COLO668 (cell line): ENCODE results near the gene ENDOV.

ENCODE experiments used
- DNase-seq: peaks from one replicate; lab custom pipeline; 2025; ENCODE audit not compliant: unreplicated experiment; lab: John Stamatoyannopoulos, UW

ENDOV gene

DNA sequence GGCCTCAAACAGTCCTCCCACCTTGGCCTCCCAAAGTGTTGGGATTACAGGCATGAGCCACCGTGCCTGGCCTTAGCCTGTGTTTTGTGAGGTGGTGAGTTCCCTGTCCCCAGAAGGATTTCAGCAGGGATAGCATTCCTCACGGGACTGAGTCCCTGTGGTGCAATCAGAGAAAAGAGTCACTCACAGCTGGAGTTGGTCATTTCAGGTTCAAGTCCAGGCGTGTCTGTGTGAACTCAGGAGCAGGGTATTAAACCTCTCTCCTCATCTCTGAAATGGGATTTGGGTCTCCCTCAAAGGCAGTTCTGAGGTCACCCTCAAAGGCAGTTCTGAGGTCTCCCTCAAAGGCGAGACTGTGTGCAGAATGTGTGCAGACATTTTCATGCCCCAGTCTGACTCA, 32.8 kb downstream of the ENDOV start:
- no peak for DNase-seq

DNA sequence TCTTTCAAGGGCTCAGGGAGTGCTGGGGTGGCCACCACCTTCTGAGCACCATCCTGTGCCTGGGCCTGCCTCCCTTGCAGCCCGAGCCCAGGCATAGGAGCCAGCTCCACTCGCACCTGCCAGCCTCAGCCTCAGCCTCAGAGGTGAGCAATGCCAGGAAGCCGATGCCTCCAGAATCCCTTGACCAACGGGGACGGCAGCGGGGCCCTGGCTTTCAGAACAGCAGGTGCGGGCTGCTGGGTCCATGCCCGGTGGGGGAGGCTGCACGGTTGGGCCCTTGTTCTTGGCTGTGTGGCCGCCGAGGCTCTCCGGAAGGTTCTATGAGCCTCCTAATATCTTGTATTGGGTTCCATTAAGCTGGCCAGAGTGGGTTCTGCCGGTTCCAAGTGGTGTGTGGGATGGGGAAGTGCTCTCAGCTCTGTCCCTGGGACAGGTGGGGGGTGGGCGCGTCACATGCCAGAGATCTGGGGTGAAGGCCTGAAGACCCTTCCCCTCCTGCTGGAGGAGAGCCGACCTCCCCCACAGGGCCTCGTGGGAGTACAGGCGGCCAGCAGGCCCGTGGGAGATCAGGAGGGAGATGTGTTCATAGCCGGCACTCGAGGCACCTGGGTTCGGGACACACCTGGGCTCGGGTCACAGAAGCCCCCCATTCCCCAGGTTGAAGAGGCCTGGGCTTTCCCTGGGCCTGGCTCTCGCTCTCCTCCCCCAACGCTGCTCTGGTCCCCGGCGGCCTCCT, 34.4 kb downstream of the ENDOV start:
- DNase-seq: peak; percentile 53

DNA sequence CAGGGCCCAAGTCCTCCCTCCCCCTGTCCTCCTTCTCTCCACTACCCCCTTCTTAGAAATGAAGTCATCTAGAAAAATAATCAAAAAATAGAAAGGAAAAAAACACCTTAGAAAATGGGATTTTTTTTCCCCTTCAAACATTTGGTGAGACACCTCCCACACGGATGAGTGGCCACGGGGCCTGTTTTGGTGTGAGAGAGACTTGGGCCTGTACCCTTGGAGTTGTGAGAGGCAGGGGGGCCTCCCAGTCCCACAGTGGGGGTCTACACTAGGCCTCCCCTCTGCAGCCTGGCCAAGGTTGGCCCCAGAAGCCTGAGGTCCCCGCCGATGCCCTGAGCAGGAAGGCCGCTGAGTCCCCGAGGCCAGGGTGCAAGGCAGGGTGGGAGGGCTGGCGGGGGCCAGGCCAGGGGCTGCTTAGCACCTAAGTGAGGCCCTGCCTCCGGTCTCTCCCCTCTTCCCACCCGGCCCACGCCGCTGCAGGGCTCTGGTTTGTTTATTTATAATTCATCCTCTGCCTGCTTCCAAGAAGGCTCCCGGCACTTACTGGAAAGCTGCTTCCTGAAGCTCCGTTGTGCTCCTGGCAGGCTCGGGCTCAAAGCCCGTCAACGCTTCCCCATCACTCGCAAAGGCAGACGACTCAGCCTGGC, 35.1 kb downstream of the ENDOV start:
- no peak for DNase-seq

DNA sequence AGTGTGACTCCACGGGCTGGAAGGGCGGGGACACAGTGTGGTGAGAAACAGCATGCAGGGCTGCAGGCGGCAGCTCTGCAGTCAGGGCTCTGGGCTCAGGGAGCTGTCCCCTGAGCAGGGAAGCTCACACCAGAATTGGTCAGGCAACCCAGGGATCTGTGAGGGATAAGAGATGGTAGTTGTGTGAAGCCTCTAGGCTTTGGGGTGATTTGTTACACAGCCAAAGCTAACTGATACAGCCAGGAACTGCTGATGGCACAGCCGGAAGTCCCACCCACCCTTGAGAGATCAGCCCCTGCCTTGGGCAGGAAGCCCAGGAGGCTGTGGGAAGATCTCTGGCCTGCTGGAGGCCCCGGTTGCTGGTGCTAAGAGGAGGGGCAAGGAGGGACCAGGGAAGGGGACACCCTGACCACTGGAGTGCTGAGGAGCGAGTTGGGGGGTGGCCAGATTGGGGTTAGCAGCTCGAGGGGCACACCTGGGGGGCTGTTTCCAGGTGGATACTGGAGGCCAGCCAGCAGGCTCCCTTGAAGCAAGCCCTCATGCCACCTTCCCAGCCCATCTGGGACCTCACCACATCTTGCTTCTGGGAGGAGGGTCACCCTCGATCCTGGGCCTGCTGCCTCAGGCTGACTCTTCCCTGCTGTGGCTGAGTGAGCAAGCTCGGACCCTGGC, 36.3 kb downstream of the ENDOV start:
- no peak for DNase-seq

DNA sequence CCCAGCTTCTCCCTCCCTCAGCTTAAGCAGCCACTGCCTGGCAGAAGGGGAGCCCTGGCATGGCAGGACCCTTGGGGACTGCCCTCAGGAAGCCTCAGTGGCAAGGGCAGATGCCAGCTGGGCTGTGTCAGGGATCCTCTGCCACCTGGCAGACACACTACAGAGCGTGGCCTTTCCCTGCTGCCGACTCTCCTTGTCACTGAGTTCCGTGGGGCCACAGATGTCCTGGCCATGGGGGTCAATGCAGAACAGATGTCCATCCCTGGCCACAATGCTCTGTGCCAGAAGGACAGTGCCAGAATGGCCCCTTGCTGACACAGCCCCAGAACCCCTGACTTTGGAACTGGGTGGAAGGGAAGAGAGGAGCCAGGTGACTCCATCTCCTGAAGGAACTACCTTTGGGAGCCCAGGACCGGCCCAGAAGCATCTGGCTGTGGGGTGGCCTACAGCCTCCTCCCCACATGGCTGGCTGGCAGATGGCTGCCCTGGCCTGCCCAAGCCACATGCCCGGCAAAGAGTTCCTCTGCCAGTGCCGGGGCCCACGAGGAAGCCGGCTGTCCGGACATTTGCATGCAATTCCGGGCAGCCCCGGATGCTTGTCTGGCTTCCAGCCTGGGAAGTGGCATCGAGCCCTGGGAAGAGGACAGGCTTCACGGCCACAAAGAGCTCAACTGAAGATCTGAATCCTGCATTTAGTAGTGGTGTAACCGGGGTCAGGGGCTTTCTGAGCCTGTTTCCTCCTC, 37.4 kb downstream of the ENDOV start:
- DNase-seq: no peak

DNA sequence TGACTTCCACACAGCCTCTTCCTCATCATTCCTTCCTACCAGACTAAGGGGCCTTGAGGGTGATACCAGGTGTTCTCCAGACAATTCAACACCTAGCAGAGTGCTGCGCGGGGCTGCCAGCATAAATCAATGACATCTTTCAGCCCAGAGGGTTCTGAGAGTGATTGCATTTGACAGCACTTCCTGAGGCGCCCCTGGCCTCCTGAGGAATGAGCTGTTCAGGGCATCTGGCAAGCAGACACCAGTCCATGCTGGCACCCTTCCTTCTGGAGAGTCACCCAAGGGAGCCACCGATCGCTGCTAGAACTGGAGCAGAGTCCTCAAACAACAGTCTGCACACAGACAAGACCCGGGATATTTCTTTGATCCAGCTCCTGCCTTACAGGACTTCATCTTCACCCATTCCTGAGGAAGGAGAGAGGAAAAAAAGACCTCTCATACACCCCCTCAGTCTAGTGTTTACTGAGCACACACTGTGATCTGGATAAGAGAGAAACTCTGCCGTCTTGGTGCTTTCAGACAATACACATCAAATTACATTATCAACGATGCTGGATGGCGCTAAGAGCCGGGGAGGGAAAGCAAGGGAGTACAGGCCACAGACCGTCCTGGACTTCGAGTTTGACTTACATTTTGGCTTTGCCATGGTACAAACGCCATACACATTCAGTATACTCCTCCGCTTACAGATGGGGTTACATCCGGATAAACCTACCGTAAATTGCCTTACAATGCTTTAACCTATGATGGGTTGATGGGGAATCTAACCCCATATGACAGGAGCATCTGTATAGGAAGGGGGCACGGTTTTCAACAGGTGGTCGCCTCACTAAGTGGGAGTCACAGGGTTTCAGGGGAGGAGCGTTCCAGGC, 38.4 kb downstream of the ENDOV start:
- DNase-seq: no peak

DNA sequence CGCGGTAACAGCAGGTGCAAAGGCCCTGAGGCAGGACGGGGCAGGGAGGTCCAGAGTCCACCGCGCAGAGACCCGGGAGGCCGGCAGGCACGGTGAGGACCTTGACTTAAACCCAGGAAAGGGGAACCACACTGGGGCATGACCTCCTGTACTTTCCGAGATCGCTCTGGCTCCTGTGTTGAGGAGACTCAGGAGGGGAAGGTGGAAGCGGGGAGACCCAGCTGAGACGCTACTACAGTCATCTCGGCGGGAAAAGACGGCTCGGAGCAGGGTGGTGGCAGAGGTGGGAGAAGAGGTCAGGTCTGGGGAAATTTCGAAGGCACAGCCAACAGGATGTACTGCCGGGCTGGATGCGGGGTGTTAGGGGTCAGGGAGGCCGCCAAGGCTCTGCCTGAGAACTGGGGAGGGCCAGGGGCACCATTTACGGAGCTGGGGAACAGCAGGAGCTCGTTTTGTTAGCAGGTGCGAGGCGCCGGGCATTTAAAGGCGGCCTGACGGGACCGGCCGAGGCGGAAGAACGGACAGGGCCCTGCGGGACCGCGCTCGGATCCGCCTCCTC, 39.1 kb downstream of the ENDOV start:
- peak; percentile 16 for DNase-seq

DNA sequence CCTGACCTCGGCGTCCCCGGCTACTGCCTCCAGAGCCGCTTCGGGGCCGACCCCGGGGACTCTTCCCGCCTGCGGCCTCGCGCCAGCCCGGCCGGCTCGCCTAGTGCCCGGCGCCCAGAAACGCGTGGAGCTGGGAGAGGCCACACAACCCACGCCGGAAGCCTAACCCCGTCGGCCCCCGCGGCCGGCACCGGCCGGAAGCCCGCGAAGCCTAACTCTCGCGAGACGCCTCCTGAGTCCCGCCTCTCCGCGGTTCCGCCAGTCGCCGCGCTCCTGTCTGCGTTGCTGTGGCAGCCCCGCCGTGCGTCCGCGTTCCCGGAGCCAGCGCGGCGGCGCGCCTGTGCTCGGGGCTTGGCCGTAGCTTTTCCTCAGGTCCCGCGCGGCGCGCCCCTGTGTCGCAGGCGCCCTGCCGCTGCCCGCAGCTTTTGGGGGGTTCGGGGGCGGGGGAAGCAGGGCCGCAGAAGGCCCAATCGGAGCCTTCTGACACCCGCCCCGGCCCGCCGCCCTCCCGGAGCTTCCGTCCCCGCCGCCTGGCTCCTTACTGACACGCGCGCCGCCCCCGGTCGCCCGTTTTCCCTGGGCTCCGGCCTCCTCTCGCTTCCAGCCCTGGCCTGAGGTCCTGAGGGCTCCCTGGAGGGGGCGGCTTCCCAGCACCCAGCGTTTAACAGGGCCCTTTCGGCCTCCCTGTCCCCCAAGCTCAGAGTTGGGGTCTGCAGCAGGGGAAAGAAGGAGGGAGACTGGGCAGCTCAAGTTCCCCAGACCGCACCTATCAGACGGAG, 39.8 kb downstream of the ENDOV start:
- DNase-seq: peak; percentile 96

DNA sequence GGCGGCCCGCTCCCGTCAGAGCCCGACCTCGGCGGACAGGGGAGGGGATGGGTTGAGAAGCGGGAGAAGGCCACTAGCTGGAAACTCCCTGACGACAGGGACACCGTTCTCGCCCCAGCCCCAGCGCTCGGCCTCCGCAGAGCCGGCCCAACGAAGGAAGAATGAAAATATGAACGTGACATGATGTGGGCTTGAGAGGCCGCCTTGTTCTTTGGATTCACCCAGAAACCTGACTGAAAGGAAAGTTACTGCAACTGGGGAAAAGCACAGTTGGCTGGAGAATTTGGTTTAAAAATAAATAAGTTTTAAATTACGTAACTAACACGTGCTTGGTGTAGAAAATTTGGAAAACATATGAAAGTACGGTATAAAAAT, 40.4 kb downstream of the ENDOV start:
- DNase-seq: peak; percentile 66

DNA sequence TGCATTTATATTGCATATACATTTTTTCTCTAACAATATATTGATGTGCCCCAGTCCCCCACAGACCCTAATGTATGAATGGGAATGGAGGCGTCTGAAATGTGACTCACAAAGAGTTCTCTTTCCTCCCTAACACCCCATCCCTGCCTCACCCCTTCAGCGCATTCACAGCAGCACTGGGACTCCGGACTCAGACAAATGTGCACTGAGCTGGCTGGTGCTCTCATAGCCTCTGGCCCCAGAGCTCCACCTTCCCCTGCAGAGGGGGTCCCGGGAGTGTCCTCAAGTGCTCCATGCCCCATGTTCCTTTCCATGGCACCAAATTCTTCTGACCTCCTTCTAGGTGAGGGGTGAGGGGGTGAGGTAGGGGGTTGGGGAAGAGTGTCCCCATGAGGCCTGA, 40.8 kb downstream of the ENDOV start:
- peak; percentile 14 for DNase-seq

DNA sequence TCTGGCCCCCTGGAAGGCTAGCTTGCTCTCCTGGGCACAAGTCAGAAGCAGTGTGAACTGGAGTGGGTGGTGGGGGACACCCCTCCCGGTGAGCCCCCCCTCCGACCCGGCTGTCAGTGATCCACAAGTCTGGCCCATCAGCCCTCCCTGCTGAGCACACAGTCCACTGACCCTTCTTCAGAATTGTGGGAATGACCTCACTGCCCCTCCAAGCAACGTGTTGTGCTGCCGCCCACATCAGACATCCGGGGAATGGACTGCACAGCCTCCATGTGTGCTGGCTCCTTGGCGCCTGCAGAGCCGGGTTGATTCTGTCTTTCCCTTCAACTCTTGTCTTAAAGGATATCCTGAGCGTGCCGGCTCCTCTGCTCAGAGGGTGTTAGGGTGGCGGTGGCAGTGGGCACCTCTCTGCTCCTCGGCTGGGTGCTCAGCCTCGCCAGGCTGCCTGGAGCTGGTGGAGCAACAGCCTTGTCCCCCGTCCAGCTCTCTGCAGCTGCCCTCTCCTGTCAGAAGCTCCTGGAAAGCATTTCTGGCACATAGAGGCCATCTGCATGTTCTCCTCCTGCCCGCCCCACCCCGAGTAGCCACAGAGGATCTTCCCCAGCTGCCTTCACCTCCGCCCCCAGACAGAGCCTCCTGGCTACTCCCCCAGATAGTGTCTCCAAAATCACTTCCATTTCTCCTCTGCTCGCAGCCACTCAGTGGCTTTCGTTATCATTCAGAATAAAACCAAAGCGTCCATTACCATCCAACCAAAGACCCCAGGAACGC, 41.7 kb downstream of the ENDOV start:
- no peak for DNase-seq

DNA sequence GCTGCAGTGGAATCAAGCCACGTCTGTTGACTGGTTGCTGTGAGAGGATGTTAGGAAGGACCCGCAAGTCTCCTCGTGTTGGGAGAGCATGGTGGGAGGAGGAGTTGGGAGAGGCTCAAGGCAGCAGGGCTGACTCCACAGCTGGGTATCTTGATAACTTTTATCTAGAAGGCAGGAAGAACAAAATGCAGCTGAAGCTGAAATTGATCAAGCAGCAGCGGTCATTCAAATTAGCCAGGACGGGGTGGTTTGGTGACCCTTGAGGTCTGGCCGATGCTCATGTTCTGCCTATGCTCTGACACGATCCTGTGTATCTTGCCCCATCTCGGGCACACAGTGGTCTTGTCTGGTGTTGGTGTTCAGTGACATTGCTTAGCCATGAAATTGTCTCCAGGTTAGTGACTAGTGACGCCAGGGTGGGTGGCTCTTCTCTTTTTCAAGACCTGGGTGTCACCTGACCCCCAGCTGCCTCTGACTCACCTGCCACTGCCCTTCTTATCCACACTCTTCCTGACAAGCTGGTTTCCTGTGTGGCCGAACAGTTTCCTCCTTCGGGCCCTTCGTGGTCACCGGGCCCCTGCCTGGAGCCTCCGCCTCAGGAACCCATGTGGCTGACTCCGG, 42.4 kb downstream of the ENDOV start:
- DNase-seq: peak; percentile 5

DNA sequence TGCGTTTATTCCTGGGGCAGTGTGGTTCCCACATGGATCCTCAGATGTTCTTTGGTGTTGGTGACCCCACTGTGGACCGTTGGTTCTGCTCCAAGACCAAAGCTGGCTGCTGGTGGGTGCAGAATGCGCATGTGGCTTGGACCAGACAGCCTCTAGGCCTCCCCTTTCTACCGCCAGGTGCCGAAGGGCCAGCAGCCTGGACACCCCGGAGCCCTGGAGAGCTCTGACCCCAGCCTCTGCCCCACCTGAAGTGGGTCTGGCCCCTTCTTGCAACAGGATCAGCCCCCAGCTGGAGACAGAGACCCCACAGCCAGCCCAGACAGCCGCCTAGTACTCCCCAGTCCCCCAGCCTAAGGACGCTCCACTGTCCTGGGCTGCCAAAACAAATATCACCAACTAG, 43.0 kb downstream of the ENDOV start:
- DNase-seq: no peak

DNA sequence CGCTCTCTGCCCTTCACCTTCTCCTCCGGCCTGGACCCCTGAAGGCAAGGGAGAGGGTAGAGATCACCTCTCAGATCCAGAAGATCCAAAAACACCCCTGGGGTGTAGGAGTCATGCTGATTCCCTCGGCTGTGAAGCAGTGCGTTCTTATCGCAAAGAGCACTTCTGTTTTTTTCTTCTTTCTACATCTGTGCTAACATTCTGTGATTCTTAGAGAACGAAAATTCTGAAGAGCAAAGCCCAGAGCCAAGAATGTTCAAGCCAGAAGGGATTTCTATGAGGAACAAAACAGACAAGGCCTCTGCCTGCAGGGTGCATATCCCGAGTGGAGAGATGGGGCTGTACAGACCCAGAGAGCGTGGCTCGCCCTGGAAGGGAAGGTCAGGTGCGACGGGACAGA, 44.3 kb downstream of the ENDOV start:
- DNase-seq: no peak

DNA sequence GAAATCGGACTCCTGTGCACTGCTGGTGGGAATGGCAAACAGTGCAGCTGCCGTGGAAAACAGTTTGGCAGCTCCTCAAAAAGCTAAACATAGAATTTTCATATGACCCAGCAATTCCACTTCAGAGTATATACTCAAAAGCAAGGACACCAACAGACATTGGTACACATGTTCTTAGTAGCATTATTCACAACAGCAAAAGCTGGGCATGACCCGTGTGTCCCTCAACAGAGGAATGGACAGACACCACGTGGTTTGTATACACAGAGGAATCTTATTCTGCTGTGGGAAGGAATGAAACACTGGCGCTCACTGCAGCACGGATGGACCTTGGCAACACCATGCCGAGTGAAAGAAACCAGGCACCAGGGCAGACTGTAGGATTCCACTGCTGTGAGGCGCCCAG, 45.5 kb downstream of the ENDOV start:
- DNase-seq: no peak

DNA sequence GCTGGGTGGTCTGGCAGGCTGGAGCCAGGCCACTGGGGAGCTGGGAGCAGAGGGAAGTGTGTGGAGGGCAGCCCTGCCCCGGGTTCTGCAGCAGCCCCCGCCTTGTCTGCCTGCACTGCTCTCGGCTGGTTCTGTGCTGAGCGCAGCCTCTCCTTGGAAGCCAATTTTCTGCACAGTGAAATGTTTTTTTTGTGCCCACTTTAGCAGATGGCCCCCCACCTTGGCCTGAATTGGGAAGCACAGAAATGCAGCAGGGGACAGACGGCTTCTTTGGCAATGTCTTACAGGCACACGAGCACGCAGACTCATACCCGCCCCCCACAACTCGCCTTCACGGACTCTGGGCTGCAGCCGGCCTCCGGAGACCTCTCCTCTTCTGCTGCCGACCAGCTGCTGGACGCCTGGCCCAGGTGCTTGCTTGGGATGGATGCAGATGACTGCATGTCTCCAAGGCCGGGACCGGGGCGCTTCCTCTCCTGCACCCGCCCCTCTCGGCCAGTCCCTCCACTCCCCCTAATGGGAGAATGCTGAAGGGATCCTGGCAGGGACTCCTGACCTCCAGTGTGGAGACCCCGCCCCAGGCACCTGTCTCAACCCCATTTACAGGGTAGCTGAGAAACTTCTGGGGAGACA, 46.7 kb downstream of the ENDOV start:
- DNase-seq: no peak

DNA sequence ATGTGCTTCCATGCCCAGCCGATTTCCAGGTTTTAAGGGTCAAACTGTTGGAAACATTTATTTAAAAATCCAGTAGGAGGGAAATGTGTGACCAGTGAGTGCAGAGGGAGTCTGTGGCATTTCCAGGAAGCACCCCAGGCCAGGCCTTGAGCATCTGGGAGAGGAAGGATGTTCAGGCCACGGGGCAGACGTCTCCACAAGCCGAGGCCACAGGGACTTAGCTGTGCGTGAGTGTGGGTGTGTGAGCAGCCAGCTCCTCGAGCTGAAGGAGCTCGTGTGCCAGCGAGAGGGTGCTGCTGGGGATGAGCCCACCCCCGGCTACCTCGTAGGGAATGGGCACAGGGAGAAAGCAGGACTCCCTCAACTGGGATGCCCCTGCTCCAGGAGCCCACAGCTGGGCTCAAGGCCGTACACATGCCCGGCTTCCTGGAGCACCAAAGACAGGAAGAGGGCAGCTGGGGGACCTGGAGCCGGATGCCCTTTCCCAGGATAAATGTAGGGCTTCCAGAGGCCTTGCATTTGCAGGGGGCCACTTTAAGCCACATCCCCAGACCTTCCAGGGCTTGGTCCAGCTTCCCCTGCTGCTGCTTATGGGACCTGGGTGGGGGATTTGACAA, 48.9 kb downstream of the ENDOV start:
- DNase-seq: no peak

DNA sequence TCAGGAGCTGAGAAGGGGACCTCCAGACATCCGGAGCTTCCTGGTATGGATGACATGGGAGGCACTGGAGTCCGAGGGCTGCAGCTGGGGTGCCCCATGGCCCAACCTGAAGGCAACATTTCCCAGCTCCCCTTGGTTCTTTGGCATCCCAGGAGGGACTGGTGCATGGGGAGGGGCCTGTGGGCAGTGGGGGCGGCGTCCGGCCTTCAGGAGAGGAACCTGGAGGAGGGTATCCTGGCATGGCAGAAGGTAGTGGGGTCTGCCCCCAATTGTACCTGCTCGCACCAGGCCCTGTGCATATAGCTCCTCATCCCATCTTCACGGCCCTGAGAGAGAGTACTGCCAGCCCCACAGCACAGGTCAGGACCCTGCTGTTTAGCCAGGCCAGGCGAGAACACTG, 49.5 kb downstream of the ENDOV start:
- no peak for DNase-seq
